ENCODE measurements around the gene OSTN. TPM values are rescaled to one million over a fixed set of nuclear protein-coding genes. Genes with fewer than 3 reads are reported as not detected.

Gene OSTN
- total RNA-seq (1 to 10 TPM in 1 of 9 donors, under 1 TPM in 3, not detected in 5; 0.27 to 3.7 (median 0.51) TPM), polyA plus RNA-seq (not detected)
- long read RNA-seq, donor 1: 0 reads
- long read RNA-seq, donor 2: 0 reads
- long read RNA-seq, donor 3: 0 reads

- H3K4me3 ChIP-seq: no peak within 1 kb of the TSS
- no peaks in the 10 kb centered on the region for H3K36me3 ChIP-seq
- TF ChIP-seq POLR2A (IDR thresholded peaks at IDR 0.05): no peak
- no peak for TF ChIP-seq CTCF (IDR thresholded peaks at IDR 0.05)
- ATAC-seq (no peak), DNase-seq (no peak)
- intact Hi-C loops (cut with DNase I): no loop called here
- 51 to 61% (median 56%) methylated on average over 3 of the region's 3 CpGs for WGBS, 4 donors
- H3K9me3 ChIP-seq: no peaks in the 10 kb centered on the region
- H3K4me1 ChIP-seq: no peaks in the 10 kb centered on the region
- peaks cover 0 to 8% (median 0%) of the 10 kb centered on the region in 9 donors for H3K27me3 ChIP-seq
- H3K27ac ChIP-seq: no peak within 1 kb of the TSS
These were observed at the start of gene OSTN for GRCh38 chr3:191198932-191199331. TSS of gene OSTN (plus strand) at chr3:191199241. CDS start at chr3:191212533, 13,292 bp downstream.

- ATAC-seq: no peak
- H3K4me3 ChIP-seq: no peak overlapping the region
- no peak for DNase-seq
- no peak overlapping the region for H3K27ac ChIP-seq
- WGBS, 4 donors: 55 to 66% (median 58%) methylated on average over 1 of the region's 1 CpG
- peaks cover 0 to 40% (median 20%) of the 10 kb centered on the region in 12 donors for H3K9me3 ChIP-seq
- no peaks in the 10 kb centered on the region for H3K4me1 ChIP-seq
- no peaks in the 10 kb centered on the region for H3K27me3 ChIP-seq
- TF ChIP-seq POLR2A (IDR thresholded peaks at IDR 0.05) (no peak), CTCF (IDR thresholded peaks at IDR 0.05) (no peak)
- intact Hi-C loops (cut with DNase I): no loop called here
- no peaks in the 10 kb centered on the region for H3K36me3 ChIP-seq
These were observed 47.4 kb upstream of the OSTN start for GRCh38 chr3:191151653-191152052.

- H3K27me3 ChIP-seq: no peaks in the 10 kb centered on the region
- H3K27ac ChIP-seq: no peak overlapping the region
- TF ChIP-seq POLR2A (IDR thresholded peaks at IDR 0.05) (no peak), CTCF (IDR thresholded peaks at IDR 0.05) (no peak)
- no peak overlapping the region for H3K4me3 ChIP-seq
- H3K36me3 ChIP-seq: no peaks in the 10 kb centered on the region
- H3K4me1 ChIP-seq: no peaks in the 10 kb centered on the region
- peaks cover 0 to 40% (median 20%) of the 10 kb centered on the region in 12 donors for H3K9me3 ChIP-seq
- DNase-seq (no peak), ATAC-seq (no peak)
- intact Hi-C loops (cut with DNase I): no loop called here
These were observed 44.2 kb upstream of the OSTN start for GRCh38 chr3:191154827-191155226.

GRCh38 chr3:191158247-191158646 is 40.8 kb upstream of the OSTN start:
- Histone ChIP-seq H3K36me3 (no peaks in the 10 kb centered on the region), H3K4me3 (no peak overlapping the region), H3K27me3 (no peaks in the 10 kb centered on the region), H3K27ac (no peak overlapping the region), H3K9me3 (peaks cover 0 to 37% (median 21%) of the 10 kb centered on the region in 12 donors), H3K4me1 (no peaks in the 10 kb centered on the region)
- no peak for TF ChIP-seq POLR2A (IDR thresholded peaks at IDR 0.05)
- no peak for TF ChIP-seq CTCF (IDR thresholded peaks at IDR 0.05)
- intact Hi-C loops (cut with DNase I): no loop called here
- ATAC-seq (no peak), DNase-seq (no peak)
- WGBS, 4 donors: 62 to 75% (median 67%) methylated on average over 1 of the region's 1 CpG
